Measurements from ENCODE around the gene L3MBTL3.

GRCh38 chr6:130158548-130158947 lies 140.2 kb downstream of the L3MBTL3 start:
- TF ChIP-seq ZNF281 (CRISPR knock-in tag; IDR thresholded peaks at IDR 0.05) (no peak), JUN (CRISPR knock-in tag; IDR thresholded peaks at IDR 0.05) (no peak), ZNF263 (CRISPR knock-in tag; IDR thresholded peaks at IDR 0.05; ENCODE audit: low read depth) (no peak), SP1 (CRISPR knock-in tag; conservative IDR thresholded peaks at IDR 0.05) (no peak), CTCF (IDR thresholded peaks at IDR 0.05) (no peak), ETV6 (CRISPR knock-in tag; IDR thresholded peaks at IDR 0.05) (no peak), CREB1 (CRISPR knock-in tag; IDR thresholded peaks at IDR 0.05) (no peak), USF1 (CRISPR knock-in tag; IDR thresholded peaks at IDR 0.05) (no peak), MXD4 (CRISPR knock-in tag; IDR thresholded peaks at IDR 0.05; ENCODE audit: borderline replicate concordance) (no peak)
